HG03432 (cell line): ENCODE results near the gene DDX10.

ENCODE experiments used
- ATAC-seq: cut with Tn5 transposase; IDR thresholded peaks from one replicate; pipeline ENCODE4 v1.9.1; 2021; ENCODE audit warnings: mild to moderate bottlenecking, moderate library complexity; ENCODE audit not compliant: unreplicated experiment

Gene DDX10

GRCh38 chr11:108866781-108867180, 201.9 kb downstream of the DDX10 start:
- ATAC-seq: no peak

DNA sequence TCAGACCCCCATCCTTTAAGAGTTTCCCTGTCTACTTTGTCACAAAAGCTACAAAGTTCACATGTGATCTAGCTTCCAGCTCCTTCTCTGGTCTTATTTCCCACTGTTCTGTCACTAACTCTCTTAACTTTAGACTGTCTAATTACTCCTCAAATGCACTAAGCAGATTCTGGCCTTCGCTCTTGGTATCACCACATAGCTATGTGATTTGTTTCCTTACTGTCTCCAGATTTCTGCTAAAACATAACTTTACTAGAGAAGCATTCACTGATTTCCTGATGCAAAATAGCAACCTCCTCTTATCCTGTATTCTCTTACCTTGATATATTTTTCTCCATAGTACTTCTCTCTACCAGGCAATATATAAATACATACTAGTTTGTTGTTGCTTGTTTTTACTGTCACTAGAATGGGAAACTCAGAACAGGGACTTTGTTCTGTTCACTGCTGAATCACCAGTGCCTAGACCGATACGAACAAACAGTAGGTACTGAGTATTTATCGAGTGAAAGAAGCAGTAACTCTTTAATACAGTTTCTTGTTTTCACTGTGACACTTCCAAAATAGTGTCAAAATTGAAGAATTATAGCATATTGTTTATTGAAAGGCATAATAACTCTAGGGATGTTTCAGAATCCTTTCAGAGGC, 205.6 kb downstream of the DDX10 start:
- no peak for ATAC-seq

- no peak for ATAC-seq
These were observed 206.3 kb downstream of the DDX10 start for GRCh38 chr11:108871152-108871551.

- ATAC-seq: no peak
These were observed 207.0 kb downstream of the DDX10 start for GRCh38 chr11:108871867-108872266.

DNA sequence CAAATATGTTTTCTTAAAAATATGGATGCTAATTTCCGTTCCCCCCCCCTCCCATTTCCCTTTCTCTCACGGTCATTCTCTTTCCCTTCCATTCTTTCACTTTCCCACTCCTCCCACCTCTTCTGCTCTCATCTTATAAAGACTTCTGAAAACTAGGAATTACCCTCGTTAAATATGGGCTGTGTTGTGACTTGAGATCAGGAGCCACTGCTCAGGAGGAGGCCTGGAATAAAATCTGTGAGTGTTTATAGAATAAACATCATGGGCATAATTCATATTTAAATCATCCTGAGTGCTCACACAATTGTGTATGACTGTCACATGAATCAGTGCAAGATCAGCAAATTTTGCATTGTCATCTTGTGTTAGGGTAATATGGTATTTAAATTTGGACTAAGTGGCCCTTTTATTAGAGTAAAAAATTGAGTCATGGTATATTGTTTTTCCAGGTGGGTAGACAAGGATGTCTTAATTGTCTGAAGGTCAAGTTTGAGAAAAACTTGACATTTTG, 208.0 kb downstream of the DDX10 start:
- no peak for ATAC-seq

- no peak for ATAC-seq
These were observed 208.4 kb downstream of the DDX10 start for GRCh38 chr11:108873310-108873709.

DNA sequence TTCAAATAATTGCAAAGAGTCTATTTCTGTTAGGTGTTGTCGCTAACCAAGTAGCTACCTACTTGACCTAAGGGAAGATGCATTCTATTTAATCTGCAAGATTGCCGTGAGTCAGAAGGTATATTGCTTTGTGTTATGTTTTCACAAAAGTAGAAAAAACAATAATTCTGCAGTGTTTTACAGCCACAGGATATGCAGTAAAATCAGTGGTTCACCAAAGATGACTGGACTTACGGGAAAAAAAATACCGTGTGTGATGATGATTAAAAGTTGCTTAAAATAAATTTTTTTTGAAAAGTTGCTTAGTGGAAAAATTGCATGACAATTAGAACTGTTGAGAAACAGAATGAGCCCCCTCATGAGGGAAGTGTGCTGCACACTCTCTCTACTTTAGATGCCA, 209.1 kb downstream of the DDX10 start:
- no peak for ATAC-seq

GRCh38 chr11:108875134-108875533, 210.3 kb downstream of the DDX10 start:
- ATAC-seq: no peak

GRCh38 chr11:108877178-108877577, 212.3 kb downstream of the DDX10 start:
- ATAC-seq: no peak

GRCh38 chr11:108880510-108880909, 215.6 kb downstream of the DDX10 start:
- no peak for ATAC-seq

GRCh38 chr11:108881131-108881530, 216.3 kb downstream of the DDX10 start:
- ATAC-seq: no peak

GRCh38 chr11:108882211-108882831, 217.5 kb downstream of the DDX10 start:
- no peak for ATAC-seq

DNA sequence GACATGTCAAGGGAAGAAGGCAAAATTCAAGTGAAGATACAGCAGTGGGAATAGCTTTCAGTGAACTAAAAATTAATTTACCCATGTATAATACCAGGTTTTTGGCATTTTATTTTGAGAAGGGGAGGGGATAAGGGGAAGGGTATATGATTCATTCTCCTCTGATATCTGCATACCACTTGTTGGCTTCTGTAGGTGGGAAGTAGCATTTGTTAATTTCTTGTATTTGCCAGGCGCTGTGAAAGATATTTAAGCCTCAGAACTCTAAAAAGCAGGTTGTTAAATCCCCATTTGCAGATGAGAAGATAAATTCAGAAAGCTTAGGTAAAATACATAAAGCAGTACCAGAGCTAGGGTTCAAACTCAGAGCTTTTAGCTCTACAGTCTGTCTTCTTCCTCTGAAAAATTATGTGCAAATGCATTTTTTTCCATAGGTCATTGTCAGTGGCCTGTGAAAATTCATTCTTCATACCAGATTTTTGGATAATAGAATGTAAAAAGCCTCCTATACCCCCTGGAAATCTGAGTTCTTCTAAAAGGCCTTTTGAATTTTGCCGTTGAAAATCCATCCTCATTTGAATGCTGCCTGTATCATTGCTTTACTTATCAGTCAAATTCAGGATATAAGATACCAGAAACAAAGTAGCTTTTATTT, 221.3 kb downstream of the DDX10 start:
- no peak for ATAC-seq

GRCh38 chr11:108886660-108887009, 221.8 kb downstream of the DDX10 start:
- ATAC-seq: no peak

- no peak for ATAC-seq
These were observed 222.8 kb downstream of the DDX10 start for GRCh38 chr11:108887436-108888238.

GRCh38 chr11:108890482-108891105, 225.7 kb downstream of the DDX10 start:
- no peak for ATAC-seq

- ATAC-seq: no peak
These were observed 226.3 kb downstream of the DDX10 start for GRCh38 chr11:108891143-108891542.

GRCh38 chr11:108891909-108892511, 227.1 kb downstream of the DDX10 start:
- no peak for ATAC-seq

DNA sequence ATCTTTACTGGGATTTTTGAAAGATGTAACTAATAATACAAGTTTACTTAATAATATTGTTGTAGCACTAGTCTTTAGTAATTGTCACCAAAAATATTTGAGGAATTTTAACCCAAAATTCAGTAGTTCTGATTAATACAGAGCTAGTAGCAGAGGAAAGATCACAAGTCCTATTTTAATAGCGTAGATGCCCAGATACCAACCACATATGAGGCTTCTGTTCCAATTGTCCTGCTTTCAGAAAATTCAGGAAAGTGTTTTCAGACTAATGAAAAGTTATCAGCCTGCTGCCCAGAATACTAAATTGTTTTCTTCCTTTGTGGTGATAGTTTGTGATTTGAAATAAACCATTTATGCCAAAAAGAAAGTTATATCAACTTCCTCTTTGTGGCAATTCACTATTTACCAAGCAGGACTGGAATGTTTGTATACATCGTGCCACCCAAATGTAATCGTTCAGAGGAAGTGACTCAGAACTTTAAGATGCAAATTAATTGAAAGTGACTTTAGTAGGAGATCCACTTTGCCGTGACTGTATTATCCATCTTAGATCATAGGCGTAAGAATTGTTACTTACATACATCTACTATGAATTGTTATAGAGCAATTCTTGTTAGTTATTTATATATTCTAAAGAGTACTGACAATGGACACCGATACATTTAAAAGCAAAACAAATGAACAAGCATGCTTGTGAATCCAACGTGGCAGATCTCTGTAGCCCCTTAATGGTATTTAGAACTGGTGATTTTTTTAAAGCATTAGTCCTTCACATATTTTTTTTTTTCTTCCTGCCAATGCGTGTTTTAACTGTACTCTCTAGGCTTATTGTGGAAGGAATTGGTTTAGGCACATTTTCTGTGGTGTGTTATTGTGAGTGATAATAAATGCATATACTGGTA, 231.0 kb downstream of the DDX10 start:
- peak; percentile 89 for ATAC-seq
